Rectal smooth muscle tissue (tissue), 1 donor: Measurements from ENCODE around the gene PLEKHM3.

Source experiments
- H3K27ac ChIP-seq: one replicate; pipeline ENCODE4 v1.7.0; 2013; ENCODE audit warnings: low read depth, low read length, inconsistent platforms
- H3K27me3 ChIP-seq: one replicate; pipeline ENCODE4 v1.7.0; 2013; ENCODE audit warnings: low read length; ENCODE audit not compliant: control insufficient read depth, insufficient read depth
- H3K36me3 ChIP-seq: one replicate; pipeline ENCODE4 v1.7.0; 2013; ENCODE audit warnings: low read length; ENCODE audit not compliant: control insufficient read depth, insufficient read depth
- H3K4me1 ChIP-seq: one replicate; pipeline ENCODE4 v1.7.0; 2013; ENCODE audit warnings: low read length; ENCODE audit not compliant: control insufficient read depth, insufficient read depth
- H3K4me3 ChIP-seq: one replicate; pipeline ENCODE4 v1.7.0; 2013; ENCODE audit warnings: low read length
- H3K9ac ChIP-seq: one replicate; pipeline ENCODE4 v1.7.0; 2013; ENCODE audit warnings: low read length

PLEKHM3 gene

DNA sequence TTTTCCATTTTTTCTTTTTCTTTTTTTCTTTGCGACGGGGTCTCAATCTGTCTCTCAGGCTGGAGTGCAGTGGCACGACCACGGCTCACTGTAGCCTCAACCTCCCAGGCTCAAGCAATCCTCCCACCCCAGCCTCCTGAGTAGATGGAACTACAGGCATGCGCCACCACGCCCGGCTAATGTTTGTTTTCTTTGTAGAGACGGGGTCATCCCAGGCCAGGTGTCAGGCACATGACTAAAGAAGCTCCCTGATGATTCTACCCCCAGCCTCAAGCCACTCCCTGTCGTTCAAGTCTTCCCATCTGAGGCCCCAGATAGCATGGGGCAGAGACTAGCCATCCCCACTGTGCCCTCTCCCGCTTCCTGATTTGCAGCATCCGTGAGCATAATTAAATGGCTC is 245.8 kb downstream of the PLEKHM3 start:
- no peaks in the 10 kb centered on the region for H3K27me3 ChIP-seq
- H3K4me1 ChIP-seq, result no peaks in the 10 kb centered on the region
- H3K36me3 ChIP-seq, result no peaks in the 10 kb centered on the region
- H3K27ac ChIP-seq, result no peak overlapping the region
- no peak overlapping the region for H3K9ac ChIP-seq
- H3K4me3 ChIP-seq, result no peak overlapping the region

- no peaks in the 10 kb centered on the region for H3K36me3 ChIP-seq
These were observed 246.9 kb downstream of the PLEKHM3 start for GRCh38 chr2:207778298-207778882.

DNA sequence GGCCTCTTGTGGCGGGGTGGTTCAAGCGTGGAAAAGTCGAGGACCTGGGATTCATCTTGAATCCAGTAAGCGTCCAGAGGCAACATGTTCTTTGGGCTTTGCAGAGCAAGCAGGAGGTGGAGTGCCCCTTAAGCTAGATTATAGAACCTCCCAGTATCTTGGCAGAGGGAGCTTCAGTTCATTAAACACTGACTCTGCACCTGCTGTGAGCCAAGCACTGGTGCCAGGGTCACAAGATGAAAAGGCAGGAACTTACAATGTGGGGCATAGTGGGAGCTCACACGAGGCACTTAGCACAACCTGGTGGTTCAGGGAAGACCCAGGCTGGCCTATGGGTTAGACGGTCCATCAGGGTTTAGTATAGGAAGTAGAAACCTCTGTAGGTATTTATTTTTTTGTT is 248.2 kb downstream of the PLEKHM3 start:
- H3K27me3 ChIP-seq, result no peaks in the 10 kb centered on the region
- no peaks in the 10 kb centered on the region for H3K36me3 ChIP-seq
- H3K4me1 ChIP-seq, result no peaks in the 10 kb centered on the region
- H3K4me3 ChIP-seq, result no peak overlapping the region
- no peak overlapping the region for H3K27ac ChIP-seq
- H3K9ac ChIP-seq, result no peak overlapping the region

More at GRCh38 chr2:207778298-207778882, 246.9 kb downstream of the PLEKHM3 start:
- no peak overlapping the region for H3K4me3 ChIP-seq
- no peaks in the 10 kb centered on the region for H3K27me3 ChIP-seq
- no peak overlapping the region for H3K27ac ChIP-seq
- H3K4me1 ChIP-seq, result no peaks in the 10 kb centered on the region
- no peak overlapping the region for H3K9ac ChIP-seq

GRCh38 chr2:207775473-207775872 is 249.9 kb downstream of the PLEKHM3 start:
- H3K27ac ChIP-seq, result no peak overlapping the region
- H3K4me3 ChIP-seq, result no peak overlapping the region
- H3K27me3 ChIP-seq, result no peaks in the 10 kb centered on the region
- H3K4me1 ChIP-seq, result no peaks in the 10 kb centered on the region
- no peaks in the 10 kb centered on the region for H3K36me3 ChIP-seq
- H3K9ac ChIP-seq, result no peak overlapping the region

DNA sequence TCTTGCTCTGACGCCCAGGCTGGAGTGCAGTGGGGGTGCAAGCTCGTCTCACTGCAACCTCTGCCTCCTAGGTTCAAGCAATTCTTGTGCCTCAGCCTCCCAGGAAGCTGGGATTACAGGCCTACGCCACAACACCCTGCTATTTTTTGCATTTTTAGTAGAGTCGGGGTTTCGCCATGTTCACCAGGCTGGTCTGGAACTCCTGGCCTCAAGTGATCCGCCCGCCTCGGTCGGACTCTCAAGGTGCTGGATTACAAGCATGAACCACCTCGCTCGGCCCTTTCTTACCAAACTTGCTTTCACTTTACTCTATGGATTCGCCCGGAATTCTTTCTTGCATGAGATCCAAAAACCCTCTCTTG is 252.5 kb downstream of the PLEKHM3 start:
- no peak overlapping the region for H3K9ac ChIP-seq
- peaks cover 2% of the 10 kb centered on the region for H3K4me1 ChIP-seq
- H3K27ac ChIP-seq, result no peak overlapping the region
- H3K36me3 ChIP-seq, result peaks cover 1% of the 10 kb centered on the region
- H3K27me3 ChIP-seq, result no peaks in the 10 kb centered on the region
- no peak overlapping the region for H3K4me3 ChIP-seq

DNA sequence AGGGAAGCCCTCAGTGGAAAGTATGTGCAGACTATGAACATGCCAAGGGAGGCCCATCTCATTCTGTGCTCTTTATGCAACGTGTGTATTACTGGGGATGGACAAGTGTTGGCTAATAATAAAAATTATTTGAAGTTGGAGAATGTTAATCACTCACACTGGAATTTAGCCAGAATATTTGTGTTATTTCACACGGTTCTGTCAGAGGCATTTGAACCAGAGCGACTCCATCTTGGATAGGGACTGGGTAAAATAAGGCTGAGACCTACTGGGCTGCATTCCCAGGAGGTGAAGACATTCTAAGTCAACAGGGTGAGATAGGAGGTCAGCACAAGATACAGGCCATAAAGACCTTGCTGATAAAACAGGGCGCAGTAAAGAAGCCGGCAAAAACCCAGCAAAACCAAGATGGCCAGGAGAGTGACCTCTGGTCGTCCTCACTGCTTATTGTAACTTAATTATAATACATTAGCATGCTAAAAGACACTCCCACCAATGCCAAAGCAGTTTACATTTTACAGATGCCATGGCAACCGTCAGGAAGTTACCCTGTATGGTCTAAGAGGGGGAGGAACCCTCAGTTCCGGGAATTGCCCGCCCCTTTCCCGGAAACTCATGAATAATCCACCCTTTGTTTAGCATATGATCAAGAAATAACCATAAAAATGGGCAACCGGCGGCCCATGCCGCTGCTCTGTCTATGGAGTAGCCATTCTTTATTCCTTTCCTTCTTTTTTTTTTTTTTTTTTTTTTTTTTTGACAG is 253.1 kb downstream of the PLEKHM3 start:
- no peak overlapping the region for H3K4me3 ChIP-seq
- peaks cover 7% of the 10 kb centered on the region for H3K36me3 ChIP-seq
- H3K9ac ChIP-seq, result no peak overlapping the region
- H3K27me3 ChIP-seq, result no peaks in the 10 kb centered on the region
- H3K27ac ChIP-seq, result no peak overlapping the region
- peaks cover 3% of the 10 kb centered on the region for H3K4me1 ChIP-seq

DNA sequence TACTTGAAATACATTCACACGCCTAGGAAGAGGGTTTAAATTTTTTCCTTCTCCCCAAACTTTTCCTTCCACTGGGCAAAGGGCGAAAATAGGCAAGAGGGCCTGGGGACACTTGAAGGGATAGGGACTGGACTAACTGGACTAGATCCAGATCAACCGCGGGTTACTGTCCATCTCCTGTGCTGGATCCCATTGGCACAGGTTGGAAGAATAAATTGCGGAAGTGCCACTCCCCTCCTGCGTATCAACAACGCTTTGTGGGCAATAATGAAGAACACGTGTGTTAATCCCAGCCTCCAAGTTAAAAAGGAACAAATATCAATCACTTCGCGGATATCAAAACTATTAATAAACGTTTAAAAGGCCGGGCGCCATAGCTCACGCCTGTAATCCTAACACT is 253.9 kb downstream of the PLEKHM3 start:
- H3K9ac ChIP-seq, result no peak overlapping the region
- peaks cover 3% of the 10 kb centered on the region for H3K4me1 ChIP-seq
- H3K27me3 ChIP-seq, result no peaks in the 10 kb centered on the region
- H3K36me3 ChIP-seq, result peaks cover 7% of the 10 kb centered on the region
- no peak overlapping the region for H3K4me3 ChIP-seq
- no peak overlapping the region for H3K27ac ChIP-seq
